ENCODE data around the gene GBP1. TPM values are rescaled to one million over a fixed set of nuclear protein-coding genes. Genes with fewer than 3 reads are reported as not detected.
"Not testable (repeated sequence)": the region's sequence is repeated elsewhere in the genome, so short reads cannot be mapped to it uniquely, and the experiment has no call there.

The GBP1 gene
- total RNA-seq, 2 donors from 2014 or later, result 4.3 to 5.7 TPM

- no peak for TF ChIP-seq CTCF (IDR thresholded peaks at IDR 0.05)
- H3K36me3 ChIP-seq, result no peaks in the 10 kb centered on the region
- H3K27me3 ChIP-seq, result no peaks in the 10 kb centered on the region
- H3K4me3 ChIP-seq, result no peak overlapping the region
- no peak overlapping the region for H3K27ac ChIP-seq
- H3K4me1 ChIP-seq, result no peaks in the 10 kb centered on the region
- no peak for DNase-seq (ENCODE audit: low spot score)
- H3K9me3 ChIP-seq, result no peaks in the 10 kb centered on the region
Observed at GRCh38 chr1:89087241-89087640, 22.2 kb upstream of the GBP1 start.

GRCh38 chr1:89085781-89086180, 20.8 kb upstream of the GBP1 start:
- Histone ChIP-seq H3K9me3 (no peaks in the 10 kb centered on the region), H3K27ac (no peak overlapping the region), H3K4me1 (no peaks in the 10 kb centered on the region), H3K4me3 (no peak overlapping the region), H3K27me3 (no peaks in the 10 kb centered on the region), H3K36me3 (no peaks in the 10 kb centered on the region)
- no peak for DNase-seq (ENCODE audit: low spot score)
- peak in 1 of 2 donors; percentile 80 for TF ChIP-seq CTCF (IDR thresholded peaks at IDR 0.05)

GRCh38 chr1:89081005-89081404, 16.0 kb upstream of the GBP1 start:
- no peak overlapping the region for H3K4me3 ChIP-seq
- TF ChIP-seq CTCF (IDR thresholded peaks at IDR 0.05), result no peak
- no peak overlapping the region for H3K27ac ChIP-seq

GRCh38 chr1:89080068-89080467, 15.1 kb upstream of the GBP1 start:
- not testable (repeated sequence) for H3K9me3 ChIP-seq; H3K27ac ChIP-seq; H3K4me1 ChIP-seq; DNase-seq (ENCODE audit: low spot score); H3K4me3 ChIP-seq; H3K27me3 ChIP-seq; H3K36me3 ChIP-seq

More at GRCh38 chr1:89081005-89081404, 16.0 kb upstream of the GBP1 start:
- Histone ChIP-seq H3K9me3 (peaks cover 0 to 4% of the 10 kb centered on the region in 2 donors), H3K4me1 (no peaks in the 10 kb centered on the region), H3K27me3 (no peaks in the 10 kb centered on the region), H3K36me3 (no peaks in the 10 kb centered on the region)
- no peak for DNase-seq (ENCODE audit: low spot score)

- not testable (repeated sequence) for H3K36me3 ChIP-seq; H3K4me1 ChIP-seq; H3K4me3 ChIP-seq; H3K27me3 ChIP-seq; H3K27ac ChIP-seq; H3K9me3 ChIP-seq; DNase-seq (ENCODE audit: low spot score)
Observed at GRCh38 chr1:89072466-89073065, 7.6 kb upstream of the GBP1 start.

- Histone ChIP-seq H3K9me3 (peaks cover 0 to 4% of the 10 kb centered on the region in 2 donors), H3K4me1 (no peaks in the 10 kb centered on the region), H3K27ac (peak overlapping the region in 1 of 2 donors; percentile 31), H3K27me3 (no peaks in the 10 kb centered on the region), H3K4me3 (peak overlapping the region; percentile 22 to 43), H3K36me3 (no peaks in the 10 kb centered on the region)
- no peak for DNase-seq (ENCODE audit: low spot score)
- TF ChIP-seq CTCF (IDR thresholded peaks at IDR 0.05), result no peak
Observed at GRCh38 chr1:89070509-89070908, 5.5 kb upstream of the GBP1 start.

GRCh38 chr1:89069951-89070350, 4.9 kb upstream of the GBP1 start:
- peak overlapping the region; percentile 31 to 40 for H3K27ac ChIP-seq
- no peak for TF ChIP-seq CTCF (IDR thresholded peaks at IDR 0.05)
- no peaks in the 10 kb centered on the region for H3K27me3 ChIP-seq
- peaks cover 0 to 4% of the 10 kb centered on the region in 2 donors for H3K9me3 ChIP-seq
- H3K36me3 ChIP-seq, result no peaks in the 10 kb centered on the region
- H3K4me1 ChIP-seq, result no peaks in the 10 kb centered on the region
- peak overlapping the region; percentile 22 to 43 for H3K4me3 ChIP-seq
- DNase-seq (ENCODE audit: low spot score), result no peak

All from right atrium auricular region (tissue), 2 donors.